Colonic mucosa (tissue), 4 donors: ENCODE data around the gene MYOZ1. TPM values are rescaled to one million over a fixed set of nuclear protein-coding genes. Genes with fewer than 3 reads are reported as not detected.
A peak's percentile ranks its signal among the peaks of the same experiment; 100 is the strongest.
"Not testable (repeated sequence)": the region's sequence is repeated elsewhere in the genome, so short reads cannot be mapped to it uniquely, and the experiment has no call there.

Experiments used
- DNase-seq: peaks from one replicate; pipeline ENCODE4 v3.0.0-alpha.2; 2020
- H3K27ac ChIP-seq: fragments of 200-600 bp; one replicate; pipeline ENCODE4 v1.8.0; 2021
- H3K27me3 ChIP-seq: fragments of 200-600 bp; one replicate; pipeline ENCODE4 v1.8.0; 2021
- H3K36me3 ChIP-seq: fragments of 200-600 bp; one replicate; pipeline ENCODE4 v1.8.0; 2021
- H3K4me1 ChIP-seq: fragments of 200-600 bp; one replicate; pipeline ENCODE4 v1.8.0; 2021; ENCODE audit warnings: mild to moderate bottlenecking
- H3K4me3 ChIP-seq: fragments of 200-600 bp; one replicate; pipeline ENCODE4 v1.8.0; 2021
- H3K9ac ChIP-seq, 2 donors: one replicate each; pipeline ENCODE4 v1.7.0; 2013; ENCODE audit warnings: control low read depth in 2 of 2, low read depth in 2 of 2, low read length in 2 of 2
- H3K9me3 ChIP-seq: fragments of 200-600 bp; one replicate; pipeline ENCODE4 v1.8.0; 2021
- CTCF ChIP-seq: fragments of 200-600 bp; IDR thresholded peaks from one replicate; pipeline ENCODE4 v1.8.0; 2022; ENCODE audit warnings: antibody characterized with exemption, mild to moderate bottlenecking
- intact Hi-C: fragments of 100-400 bp; cut with DNase I; formaldehyde crosslinking; loops from one replicate; pipeline ENCODE4 v1.14.1; 2022
- total RNA-seq, 2 donors: library from RNA; stranded (reverse); fragmentation: NEBNext Ultra II Directional in 1 of 2; extraction: Animal tissue kit (Norgen Biotek cat#: 25700) in 1 of 2; gene quantifications; one replicate each; pipeline ENCODE4 v1.2.1, GENCODE V29; 2021
- donor health status: healthy.
- donor health status: DM: no; HTN: no; CAD: no.
- donor health status: DM: no; HTN: no; CAD: no.

MYOZ1 gene
- total RNA-seq, 2 donors from 2014 or later, result not detected

GRCh38 chr10:73625884-73626752, 15.2 kb downstream of the MYOZ1 start:
- Histone ChIP-seq H3K9me3 (no peaks in the 10 kb centered on the region), H3K9ac (peak overlapping the region; percentile 93 to 94), H3K4me1 (no peaks in the 10 kb centered on the region), H3K36me3 (no peaks in the 10 kb centered on the region), H3K4me3 (peak overlapping the region; percentile 80), H3K27me3 (no peaks in the 10 kb centered on the region), H3K27ac (peak overlapping the region; percentile 69)
- no peak for TF ChIP-seq CTCF
- intact Hi-C loops, result no loop called here
- peak; percentile 96 for DNase-seq

DNA sequence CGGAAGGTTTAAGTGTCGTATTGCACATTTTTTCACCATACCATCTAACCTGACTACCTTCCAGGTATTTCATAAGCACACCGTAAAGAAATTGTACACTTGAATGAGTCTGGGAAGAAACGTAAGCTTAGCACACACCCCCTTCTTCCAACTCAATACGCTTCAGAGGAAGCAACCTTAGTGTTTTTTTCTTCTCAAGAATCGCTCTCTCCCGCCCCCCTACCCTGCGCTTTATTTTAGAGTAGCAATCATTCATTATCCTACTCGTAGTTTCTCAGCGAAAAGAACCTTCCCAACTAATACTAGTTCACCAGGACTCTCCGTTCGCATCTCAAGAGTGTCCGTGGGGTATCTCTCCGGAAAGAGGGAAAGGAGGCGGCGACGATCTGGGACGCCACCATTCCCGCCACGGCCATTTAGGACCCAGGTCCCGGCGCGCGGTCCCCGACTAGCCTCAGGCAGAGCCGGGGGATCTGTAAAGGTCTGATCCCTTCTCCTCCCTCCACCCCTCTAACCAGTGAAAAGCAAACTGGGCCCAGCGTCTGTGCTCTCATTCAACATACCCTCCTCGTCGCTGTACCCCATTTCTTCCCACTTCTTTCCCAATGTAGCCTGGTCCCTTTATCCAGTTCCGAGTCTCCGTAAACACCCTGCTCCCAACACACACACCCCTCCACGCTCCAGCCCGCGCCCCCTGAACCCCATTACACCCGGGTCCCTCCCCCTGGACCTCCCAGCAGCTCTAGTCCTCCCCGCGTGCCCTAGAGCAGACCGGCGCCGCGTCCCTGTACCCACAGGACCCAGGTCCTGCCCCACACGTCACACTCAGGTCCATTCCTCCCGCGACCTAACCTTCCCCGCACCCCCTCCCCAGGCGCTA, 16.0 kb downstream of the MYOZ1 start:
- H3K27ac ChIP-seq, result peak overlapping the region; percentile 69
- no peaks in the 10 kb centered on the region for H3K36me3 ChIP-seq
- H3K9me3 ChIP-seq, result no peaks in the 10 kb centered on the region
- peak overlapping the region; percentile 80 for H3K4me3 ChIP-seq
- peak; percentile 49 for DNase-seq
- no peaks in the 10 kb centered on the region for H3K27me3 ChIP-seq
- H3K9ac ChIP-seq, result peak overlapping the region; percentile 83 to 93
- intact Hi-C loops, result no loop called here
- no peaks in the 10 kb centered on the region for H3K4me1 ChIP-seq
- TF ChIP-seq CTCF, result no peak

DNA sequence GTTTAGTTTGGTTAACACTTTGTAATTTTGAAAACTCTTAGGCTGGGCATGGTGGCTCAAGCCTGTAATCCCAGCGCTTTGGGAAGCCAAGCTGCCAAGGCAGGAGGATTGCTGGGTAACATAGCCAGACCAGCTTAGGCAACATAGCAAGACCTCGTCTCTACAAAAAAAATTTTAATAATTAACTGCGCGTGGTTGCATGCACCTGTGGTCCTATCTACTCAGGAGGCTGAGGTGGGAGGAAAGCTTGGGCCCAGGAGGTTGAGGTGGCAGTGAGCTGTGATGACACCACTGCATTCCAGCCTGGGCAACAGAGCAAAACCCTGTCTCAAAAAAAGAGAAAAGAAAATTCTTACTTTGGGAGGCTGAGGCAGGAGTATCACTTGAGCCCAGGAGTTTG, 18.2 kb downstream of the MYOZ1 start:
- intact Hi-C loops, result no loop called here
- no peak overlapping the region for H3K27ac ChIP-seq

GRCh38 chr10:73620974-73621373, 20.3 kb downstream of the MYOZ1 start:
- H3K36me3 ChIP-seq, H3K4me3 ChIP-seq, DNase-seq, intact Hi-C loops, H3K4me1 ChIP-seq, H3K27me3 ChIP-seq, H3K9me3 ChIP-seq, H3K9ac ChIP-seq: not testable (repeated sequence)
- H3K27ac ChIP-seq, result peak overlapping the region; percentile 18

More for the DNA sequence above, 18.2 kb downstream of the MYOZ1 start:
- TF ChIP-seq CTCF, result no peak
- Histone ChIP-seq H3K4me1 (no peaks in the 10 kb centered on the region), H3K36me3 (no peaks in the 10 kb centered on the region), H3K27me3 (no peaks in the 10 kb centered on the region), H3K9me3 (no peaks in the 10 kb centered on the region), H3K4me3 (no peak overlapping the region), H3K9ac (no peak overlapping the region)
- no peak for DNase-seq

GRCh38 chr10:73617143-73617542, 24.1 kb downstream of the MYOZ1 start:
- H3K9me3 ChIP-seq, H3K36me3 ChIP-seq, H3K9ac ChIP-seq, H3K4me1 ChIP-seq, DNase-seq, H3K27ac ChIP-seq, H3K27me3 ChIP-seq, H3K4me3 ChIP-seq, intact Hi-C loops: not testable (repeated sequence)

GRCh38 chr10:73614720-73615119, 26.6 kb downstream of the MYOZ1 start:
- no peak overlapping the region for H3K9ac ChIP-seq
- no peak for DNase-seq
- H3K4me3 ChIP-seq, result no peak overlapping the region
- no peaks in the 10 kb centered on the region for H3K27me3 ChIP-seq
- no peaks in the 10 kb centered on the region for H3K9me3 ChIP-seq
- H3K27ac ChIP-seq, result no peak overlapping the region
- H3K36me3 ChIP-seq, result no peaks in the 10 kb centered on the region
- TF ChIP-seq CTCF, result no peak
- intact Hi-C loops, result no loop called here
- no peaks in the 10 kb centered on the region for H3K4me1 ChIP-seq
